Mesothelial cell of epicardium (in vitro differentiated cells): ENCODE measurements around the gene FKBP5. TPM values are rescaled to one million over a fixed set of nuclear protein-coding genes. Genes with fewer than 3 reads are reported as not detected.
A peak's percentile ranks its signal among the peaks of the same experiment; 100 is the strongest.

Experiments used
- DNase-seq, 2 experiments: peaks; one replicate each; pipeline ENCODE4 v3.0.0; 2021; ENCODE audit warnings: low spot score in 2 of 2; ENCODE audit not compliant: unreplicated experiment in 2 of 2
- H3K27ac Mint-ChIP-seq: 2 replicates; pipeline ENCODE4 v1.8.0; 2021; ENCODE audit warnings: mixed read lengths
- H3K27me3 Mint-ChIP-seq: 2 replicates; pipeline ENCODE4 v1.8.0; 2021; ENCODE audit warnings: low read depth, mixed read lengths
- H3K36me3 Mint-ChIP-seq: 2 replicates; pipeline ENCODE4 v1.8.0; 2021; ENCODE audit warnings: mixed read lengths
- H3K4me1 Mint-ChIP-seq: 2 replicates; pipeline ENCODE4 v1.8.0; 2021; ENCODE audit warnings: mixed read lengths
- H3K4me3 Mint-ChIP-seq: 2 replicates; pipeline ENCODE4 v1.8.0; 2021; ENCODE audit warnings: mild to moderate bottlenecking, moderate library complexity, mixed read lengths
- H3K9me3 Mint-ChIP-seq: 2 replicates; pipeline ENCODE4 v1.8.0; 2021; ENCODE audit warnings: mixed read lengths
- total RNA-seq: library from RNA; stranded (reverse); gene quantifications from 3 replicates; pipeline ENCODE4 v1.2.1, GENCODE V29; 2021
- TF ChIP-seq, protein P1 (sequence below): fragments of 200-600 bp; sonication (generic); IDR thresholded peaks from one replicate; pipeline ENCODE4 v1.5.0; 2021; ENCODE audit warnings: antibody characterized with exemption; ENCODE audit not compliant: unreplicated experiment

FKBP5 gene
- total RNA-seq, 1 donor from 2014 or later: 7.3 TPM

DNA sequence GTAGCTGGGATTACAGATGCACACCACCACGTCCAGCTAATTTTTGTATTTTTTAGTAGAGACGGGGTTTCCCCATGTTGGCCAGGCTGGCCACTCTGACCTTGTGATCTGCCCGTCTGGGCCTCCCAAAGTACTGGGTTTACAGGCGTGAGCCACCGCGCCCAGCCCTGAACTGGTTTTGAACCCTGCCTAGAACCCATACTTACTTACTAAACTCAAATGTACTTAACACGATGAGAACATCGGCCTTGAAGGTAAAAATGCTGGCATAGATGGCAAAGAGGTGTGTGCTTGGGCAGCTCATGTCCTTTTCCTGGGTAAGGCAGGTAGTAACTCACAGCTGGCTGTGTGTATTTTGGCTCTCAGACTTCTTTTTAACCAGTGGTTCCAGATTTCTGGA lies 44.9 kb upstream of the FKBP5 start:
- Mint-ChIP-seq H3K36me3 (no peaks in the 10 kb centered on the region), H3K27ac (peak overlapping the region; percentile 56), H3K9me3 (no peaks in the 10 kb centered on the region), H3K4me3 (no peak overlapping the region), H3K4me1 (peaks cover 40% of the 10 kb centered on the region), H3K27me3 (peaks cover 3% of the 10 kb centered on the region)
- DNase-seq: no peak
- TF ChIP-seq, protein P1, sequence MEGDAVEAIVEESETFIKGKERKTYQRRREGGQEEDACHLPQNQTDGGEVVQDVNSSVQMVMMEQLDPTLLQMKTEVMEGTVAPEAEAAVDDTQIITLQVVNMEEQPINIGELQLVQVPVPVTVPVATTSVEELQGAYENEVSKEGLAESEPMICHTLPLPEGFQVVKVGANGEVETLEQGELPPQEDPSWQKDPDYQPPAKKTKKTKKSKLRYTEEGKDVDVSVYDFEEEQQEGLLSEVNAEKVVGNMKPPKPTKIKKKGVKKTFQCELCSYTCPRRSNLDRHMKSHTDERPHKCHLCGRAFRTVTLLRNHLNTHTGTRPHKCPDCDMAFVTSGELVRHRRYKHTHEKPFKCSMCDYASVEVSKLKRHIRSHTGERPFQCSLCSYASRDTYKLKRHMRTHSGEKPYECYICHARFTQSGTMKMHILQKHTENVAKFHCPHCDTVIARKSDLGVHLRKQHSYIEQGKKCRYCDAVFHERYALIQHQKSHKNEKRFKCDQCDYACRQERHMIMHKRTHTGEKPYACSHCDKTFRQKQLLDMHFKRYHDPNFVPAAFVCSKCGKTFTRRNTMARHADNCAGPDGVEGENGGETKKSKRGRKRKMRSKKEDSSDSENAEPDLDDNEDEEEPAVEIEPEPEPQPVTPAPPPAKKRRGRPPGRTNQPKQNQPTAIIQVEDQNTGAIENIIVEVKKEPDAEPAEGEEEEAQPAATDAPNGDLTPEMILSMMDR: no peak

DNA sequence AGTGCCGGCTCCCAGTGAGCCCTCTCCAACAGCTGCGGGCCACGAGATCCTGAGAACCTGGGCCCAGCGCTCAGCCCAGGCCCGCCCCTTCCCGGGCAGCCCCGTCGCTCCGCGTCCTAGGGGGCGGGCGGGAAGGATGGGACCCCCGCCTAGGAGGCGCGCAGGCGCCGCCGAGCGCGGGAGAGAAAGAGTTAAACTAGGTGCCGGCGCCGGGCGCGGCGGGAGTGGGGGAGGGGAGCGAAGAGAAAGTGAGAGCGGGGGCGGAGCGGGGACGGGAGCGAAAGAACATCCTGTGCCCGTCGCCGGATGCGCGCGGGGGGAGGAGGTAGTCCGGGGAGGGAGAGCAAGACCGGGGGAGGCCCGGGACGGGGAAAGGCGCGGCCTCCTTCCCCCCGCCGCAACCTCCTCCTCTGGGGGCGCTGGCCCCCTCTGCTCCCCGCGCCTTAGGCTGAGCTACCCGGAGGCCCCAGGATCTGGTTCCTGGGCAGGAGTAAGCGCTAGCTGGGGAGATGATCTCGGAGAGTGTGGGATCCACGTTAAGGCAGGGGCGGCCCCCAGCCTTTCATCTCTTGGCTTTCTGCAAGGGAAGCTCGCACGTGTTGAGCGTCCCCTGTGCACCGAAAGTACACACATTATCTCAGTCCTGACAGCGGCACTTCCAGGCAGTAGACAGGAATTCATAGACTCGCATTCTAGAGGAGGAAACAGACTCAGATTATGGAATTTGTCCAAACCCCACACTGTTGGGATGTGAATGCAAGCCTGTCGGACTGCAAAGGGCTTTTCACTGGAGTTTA lies 43.2 kb upstream of the FKBP5 start:
- H3K4me1 Mint-ChIP-seq: peaks cover 46% of the 10 kb centered on the region
- peak overlapping the region; percentile 82 for H3K4me3 Mint-ChIP-seq
- peaks cover 3% of the 10 kb centered on the region for H3K27me3 Mint-ChIP-seq
- peak; percentile 81 to 90 for DNase-seq
- TF ChIP-seq, protein P1: no peak
- no peaks in the 10 kb centered on the region for H3K9me3 Mint-ChIP-seq
- peak overlapping the region; percentile 98 for H3K27ac Mint-ChIP-seq
- no peaks in the 10 kb centered on the region for H3K36me3 Mint-ChIP-seq

DNA sequence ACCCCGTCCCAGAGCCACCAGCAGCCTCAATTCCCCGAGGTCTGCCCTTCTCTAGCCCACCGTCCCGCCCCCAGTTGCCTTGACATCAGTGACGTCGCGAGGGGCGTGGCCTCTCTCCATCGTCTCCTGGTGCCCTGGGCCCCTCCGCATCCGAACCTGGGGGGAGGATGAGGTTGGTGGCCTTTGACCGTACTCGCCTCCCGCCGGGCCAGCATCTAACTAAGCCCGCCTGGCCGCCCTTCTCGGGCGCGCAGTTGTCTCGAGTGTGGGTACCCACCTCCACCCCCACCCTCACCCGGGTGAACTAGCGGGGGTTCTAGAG lies 42.7 kb upstream of the FKBP5 start:
- Mint-ChIP-seq H3K36me3 (no peaks in the 10 kb centered on the region), H3K9me3 (no peaks in the 10 kb centered on the region), H3K27ac (peak overlapping the region; percentile 98), H3K4me3 (peak overlapping the region; percentile 82), H3K4me1 (peaks cover 51% of the 10 kb centered on the region), H3K27me3 (peaks cover 3% of the 10 kb centered on the region)
- peak; percentile 79 to 89 for DNase-seq
- TF ChIP-seq, protein P1: no peak

DNA sequence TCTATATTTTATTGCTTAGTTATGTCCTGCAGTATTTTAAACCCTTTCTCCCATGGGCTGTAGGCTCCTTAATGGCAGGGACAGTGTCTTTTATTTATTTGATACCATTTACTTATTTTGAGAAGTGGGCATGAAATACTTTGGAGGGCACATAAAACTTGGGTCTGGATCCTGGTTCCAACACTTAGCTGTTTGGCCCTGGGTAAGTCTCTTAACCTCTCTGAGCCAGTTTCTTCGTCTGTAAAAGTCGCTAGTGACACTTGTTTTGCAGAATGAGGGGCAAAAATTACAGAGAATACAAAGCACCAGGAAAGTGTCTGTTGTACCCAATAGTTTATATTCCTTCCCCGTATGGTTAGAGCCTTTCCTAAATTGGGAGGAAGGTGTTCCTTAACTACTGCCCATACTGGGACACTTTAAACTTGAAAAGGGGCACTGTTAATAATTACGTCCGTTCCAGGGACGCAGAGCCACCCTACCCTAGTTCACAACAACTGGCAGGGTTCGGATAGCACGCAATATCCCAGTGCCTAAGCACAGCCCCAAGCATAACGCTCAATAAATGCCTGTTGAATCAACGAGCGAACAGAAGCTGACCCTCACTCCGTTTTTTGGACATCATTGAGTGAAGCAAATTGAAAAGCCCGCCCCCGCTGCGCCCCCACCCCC lies 42.2 kb upstream of the FKBP5 start:
- Mint-ChIP-seq H3K9me3 (no peaks in the 10 kb centered on the region), H3K4me3 (peak overlapping the region; percentile 82), H3K36me3 (no peaks in the 10 kb centered on the region), H3K27me3 (peaks cover 3% of the 10 kb centered on the region), H3K4me1 (peaks cover 52% of the 10 kb centered on the region), H3K27ac (peak overlapping the region; percentile 47)
- TF ChIP-seq, protein P1: no peak
- no peak for DNase-seq

DNA sequence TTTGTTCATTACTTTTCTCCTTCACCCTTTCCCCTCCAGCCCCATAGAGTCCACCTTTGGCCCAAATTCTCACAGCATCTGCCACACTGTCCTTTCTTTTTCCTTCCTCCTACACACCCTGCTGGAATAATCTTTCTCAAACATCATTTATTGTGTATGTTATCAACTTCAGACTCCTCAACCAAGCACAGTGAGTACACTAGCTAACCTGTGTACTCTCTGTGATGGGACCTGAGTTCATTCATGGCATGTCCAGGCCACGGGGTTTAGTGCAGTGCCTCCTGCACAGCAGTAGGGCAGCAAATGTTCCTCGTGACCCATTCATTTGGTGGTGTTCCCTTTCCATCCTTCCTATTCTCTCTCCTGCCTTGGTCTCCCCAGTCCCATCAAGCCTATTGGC lies 41.0 kb upstream of the FKBP5 start:
- Mint-ChIP-seq H3K4me1 (peaks cover 59% of the 10 kb centered on the region), H3K27ac (peak overlapping the region; percentile 1), H3K36me3 (no peaks in the 10 kb centered on the region), H3K4me3 (peak overlapping the region; percentile 33), H3K27me3 (peaks cover 9% of the 10 kb centered on the region), H3K9me3 (no peaks in the 10 kb centered on the region)
- DNase-seq: no peak
- TF ChIP-seq, protein P1: no peak
